HuH-7.5 (cell line): ENCODE measurements around the gene LHCGR.

Experiments
- DNase-seq: peaks from one replicate; pipeline ENCODE4 v3.0.0; 2011; ENCODE audit warnings: low spot score

LHCGR gene

GRCh38 chr2:48755473-48755872 lies at the start of gene LHCGR:
Gene LHCGR (minus strand): TSS chr2:48755724. CDS start chr2:48755671, 53 bp downstream.
- no peak for DNase-seq

DNA sequence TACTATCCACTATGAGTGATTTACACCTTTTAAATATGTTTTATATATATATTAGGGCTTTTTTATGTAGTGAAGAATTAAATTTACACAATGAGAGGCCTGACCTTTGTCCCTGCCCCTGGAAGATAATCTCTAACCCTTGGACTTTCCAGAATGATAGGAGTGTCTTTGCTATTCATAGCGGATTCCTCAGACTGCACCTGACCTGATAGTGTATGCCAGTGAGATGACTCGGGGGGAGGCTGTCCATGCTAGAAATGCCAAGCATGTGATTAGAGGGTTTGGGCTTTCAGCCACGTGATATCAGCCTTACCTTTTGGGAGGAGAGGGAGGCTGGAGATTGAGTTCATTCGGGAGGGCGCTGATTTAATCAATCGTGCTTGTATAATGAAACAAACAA lies 44.1 kb upstream of the LHCGR start:
- DNase-seq = no peak

DNA sequence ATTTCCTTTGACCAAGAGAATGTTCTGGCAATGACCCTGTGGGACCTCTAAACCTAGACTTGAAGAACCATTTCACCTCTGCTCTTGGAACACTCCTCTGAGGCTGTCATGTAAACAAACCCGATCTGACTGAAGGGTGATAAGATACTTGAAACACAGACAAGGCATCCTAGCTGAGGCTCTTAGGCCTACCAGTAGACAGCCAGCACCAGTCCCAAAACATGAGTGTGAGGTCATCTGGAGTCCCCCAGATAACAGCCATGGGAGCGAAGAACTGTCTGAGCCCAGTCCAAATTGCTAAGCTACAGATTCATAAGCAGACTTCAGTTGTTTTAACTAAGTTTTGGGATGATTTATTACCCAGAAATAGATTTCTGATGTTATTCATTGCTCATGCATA lies 39.5 kb upstream of the LHCGR start:
- DNase-seq = no peak

GRCh38 chr2:48793671-48794070 lies 38.1 kb upstream of the LHCGR start:
- DNase-seq = no peak

DNA sequence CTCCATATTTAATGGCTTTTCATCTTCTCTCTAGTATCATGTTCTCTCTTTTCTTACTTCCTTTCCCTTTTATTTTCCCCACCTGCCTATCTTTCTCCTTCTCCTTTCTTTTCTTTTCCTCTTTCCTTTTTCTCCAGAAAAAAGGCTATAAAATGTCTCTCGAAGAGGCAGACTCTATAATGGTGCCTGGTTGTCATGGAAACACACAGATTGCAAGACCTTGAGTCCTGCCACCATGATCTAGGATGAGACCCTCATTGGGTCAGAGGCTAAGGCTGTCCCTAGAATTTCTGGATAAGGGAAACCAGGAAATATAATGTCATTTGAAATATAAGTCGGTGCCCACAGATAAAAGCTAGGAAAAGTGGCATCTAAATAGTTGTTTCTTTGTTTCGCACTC lies 36.5 kb upstream of the LHCGR start:
- DNase-seq = no peak

- no peak for DNase-seq
These were observed 35.1 kb upstream of the LHCGR start for GRCh38 chr2:48790407-48791170.

- no peak for DNase-seq
These were observed 32.1 kb upstream of the LHCGR start for GRCh38 chr2:48787580-48787979.

DNA sequence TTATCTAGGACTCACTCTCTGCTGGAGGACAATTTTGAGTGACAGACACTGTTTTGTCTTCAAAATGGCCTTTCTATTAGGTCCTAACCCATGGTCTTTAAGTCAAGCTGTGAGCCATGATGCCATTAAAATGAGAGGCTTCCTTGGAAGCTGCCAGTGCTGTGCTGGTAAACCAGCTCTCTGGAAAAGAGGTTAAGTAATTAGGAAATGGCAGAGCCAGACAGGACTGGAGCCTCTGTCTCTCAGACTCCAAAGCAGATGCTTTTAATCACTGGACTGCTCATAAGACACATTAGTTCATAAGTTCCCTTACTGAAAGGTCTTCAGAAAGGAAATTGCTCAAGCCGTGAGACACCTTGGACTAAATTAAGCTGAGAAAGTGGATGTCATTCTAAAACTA lies 25.8 kb upstream of the LHCGR start:
- no peak for DNase-seq

- no peak for DNase-seq
These were observed 23.6 kb upstream of the LHCGR start for GRCh38 chr2:48779019-48779716.

DNA sequence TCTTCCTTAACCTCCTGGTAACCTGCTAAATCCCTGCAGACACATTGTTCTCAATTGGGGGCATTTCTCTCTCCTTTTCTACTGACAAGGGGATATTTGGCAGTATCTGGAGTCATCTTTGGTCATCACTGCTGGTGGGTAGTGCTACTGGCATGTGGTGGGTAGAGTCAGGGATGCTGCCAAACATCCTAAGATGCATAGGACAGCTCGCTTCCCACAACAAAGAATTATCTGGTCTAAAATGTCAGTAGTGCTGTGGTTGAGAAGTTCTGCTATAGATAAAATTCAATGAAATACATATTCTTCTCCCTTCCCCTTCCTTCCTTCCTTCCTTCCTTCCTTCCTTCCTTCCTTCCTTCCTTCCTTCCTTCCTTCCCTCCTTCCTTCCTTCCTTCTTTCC lies 18.7 kb upstream of the LHCGR start:
- no peak for DNase-seq

- DNase-seq = no peak
These were observed 15.9 kb upstream of the LHCGR start for GRCh38 chr2:48771241-48772014.

DNA sequence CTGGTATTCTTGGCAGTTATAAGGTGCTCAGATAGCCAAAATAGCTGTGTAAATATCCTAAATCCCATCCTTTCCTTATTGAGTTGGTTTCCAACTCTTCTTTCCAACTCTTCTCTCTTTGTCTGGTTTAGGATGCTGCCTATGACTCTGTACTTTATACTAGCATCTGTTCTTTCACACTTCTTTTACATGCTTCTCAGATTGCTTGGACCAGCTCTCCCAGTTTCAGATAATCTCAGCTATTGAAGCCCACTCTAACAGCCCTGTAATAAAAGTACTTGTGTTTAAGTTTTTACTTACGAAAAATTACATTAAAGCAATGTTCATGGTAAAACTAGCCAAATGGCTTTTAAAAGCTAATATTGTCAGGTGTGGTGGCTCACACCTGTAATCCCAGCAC lies 14.7 kb upstream of the LHCGR start:
- DNase-seq = no peak

DNA sequence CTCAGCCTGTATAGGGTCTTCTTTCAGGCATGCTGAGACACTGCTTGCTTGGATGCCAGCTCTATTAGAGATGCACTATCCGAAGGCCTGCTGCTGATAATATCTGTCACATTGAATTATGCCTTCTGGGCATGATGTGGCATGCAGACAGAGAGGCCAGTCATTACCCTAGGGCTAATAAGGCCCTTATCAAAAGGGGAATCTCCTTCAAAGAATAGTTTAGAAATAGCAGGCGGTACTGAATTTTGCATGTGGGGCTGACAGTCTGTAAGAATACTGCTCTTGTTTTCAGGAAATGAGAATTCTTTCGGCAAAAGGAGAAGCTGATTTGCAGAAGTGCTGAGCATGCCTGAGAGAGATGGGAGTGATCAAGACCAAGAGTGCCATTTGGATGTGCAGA lies 13.1 kb upstream of the LHCGR start:
- DNase-seq = no peak

GRCh38 chr2:48767330-48767729 lies 11.8 kb upstream of the LHCGR start:
- no peak for DNase-seq

DNA sequence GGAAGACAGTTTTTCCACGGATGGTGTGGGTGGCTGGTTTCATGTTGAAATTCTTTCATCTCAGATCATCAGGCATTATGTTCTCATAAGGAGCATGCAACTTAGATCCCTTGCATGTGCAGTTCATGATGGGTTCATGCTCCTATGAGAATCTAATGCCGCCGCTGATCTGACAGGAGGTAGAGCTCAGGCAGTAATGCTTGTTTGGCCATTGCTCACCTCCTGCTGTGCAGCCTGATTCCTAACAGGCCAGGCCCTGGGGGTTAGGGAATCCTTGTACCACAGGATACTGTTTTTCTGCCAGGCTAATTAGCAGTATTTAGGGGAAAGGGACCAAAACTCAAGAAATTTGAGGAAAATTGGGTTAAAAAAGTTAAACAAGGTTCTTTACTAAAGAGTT lies 5.3 kb upstream of the LHCGR start:
- DNase-seq = no peak

GRCh38 chr2:48759682-48760081 lies 4.2 kb upstream of the LHCGR start:
- no peak for DNase-seq

- no peak for DNase-seq
These were observed 765 bp upstream of the LHCGR start for GRCh38 chr2:48756289-48756688.

DNA sequence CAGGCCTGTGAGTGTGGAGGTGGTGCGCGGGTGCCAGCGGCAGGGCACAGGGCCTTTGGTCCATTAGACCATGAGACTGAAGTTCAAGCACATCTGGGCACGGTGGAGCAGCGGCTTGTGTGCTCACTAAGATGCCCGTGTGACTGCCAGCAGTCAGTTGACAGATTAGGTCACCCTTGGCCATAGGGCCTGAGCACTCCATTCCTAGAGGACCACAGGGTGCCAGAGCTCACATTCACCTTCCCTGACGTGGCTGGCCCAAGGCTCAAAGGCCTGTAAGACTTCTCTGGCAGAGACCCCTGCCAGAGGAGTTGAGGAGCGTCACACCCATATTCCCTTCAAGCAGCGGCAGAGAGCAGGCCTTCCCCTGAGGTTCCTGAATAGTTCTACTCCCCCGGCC lies 650 bp downstream of the LHCGR start:
- DNase-seq = no peak

- DNase-seq = no peak
These were observed 2.3 kb downstream of the LHCGR start for GRCh38 chr2:48753228-48753627.

GRCh38 chr2:48750128-48750739 lies 5.3 kb downstream of the LHCGR start:
- no peak for DNase-seq

DNA sequence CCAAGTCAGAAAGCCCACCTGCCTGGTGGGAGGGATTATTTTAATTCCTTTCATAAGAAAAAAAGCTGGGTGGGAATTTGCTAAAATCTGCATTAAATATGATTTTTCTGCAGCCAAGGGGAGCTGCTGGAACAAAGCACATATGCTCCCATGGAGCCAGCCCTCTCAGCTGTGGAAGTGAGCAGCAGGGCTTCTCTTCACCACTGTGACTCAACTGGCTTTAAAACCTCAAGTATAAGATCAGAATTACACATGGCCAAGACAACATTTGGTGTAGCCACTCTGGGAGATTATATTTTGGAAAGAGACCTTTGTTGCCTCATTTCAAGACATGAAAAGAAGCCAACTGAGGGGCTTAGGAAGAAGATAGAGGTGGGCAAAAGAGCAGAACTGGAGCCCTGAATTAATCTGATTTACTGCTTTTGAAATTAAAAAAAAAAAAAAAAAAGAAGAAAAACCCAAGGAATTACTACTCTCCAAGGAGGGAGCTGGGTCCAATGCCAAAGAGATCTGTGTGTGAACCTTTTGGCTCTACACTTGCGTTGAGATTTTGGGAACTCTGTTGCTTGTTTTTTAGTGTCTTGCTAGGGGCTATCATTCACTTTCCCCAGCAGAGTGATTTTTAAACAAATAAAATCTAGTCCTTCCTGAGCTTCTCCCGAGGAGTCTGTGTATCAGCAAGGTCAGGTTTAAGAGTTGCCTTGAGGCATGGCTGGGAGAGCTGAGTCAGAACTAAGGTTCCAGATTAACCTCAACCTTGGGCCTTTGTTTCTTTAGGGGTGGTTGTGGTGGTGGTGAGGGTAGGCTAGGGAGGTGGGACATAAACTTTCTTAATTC lies 6.0 kb downstream of the LHCGR start:
- DNase-seq = no peak

DNA sequence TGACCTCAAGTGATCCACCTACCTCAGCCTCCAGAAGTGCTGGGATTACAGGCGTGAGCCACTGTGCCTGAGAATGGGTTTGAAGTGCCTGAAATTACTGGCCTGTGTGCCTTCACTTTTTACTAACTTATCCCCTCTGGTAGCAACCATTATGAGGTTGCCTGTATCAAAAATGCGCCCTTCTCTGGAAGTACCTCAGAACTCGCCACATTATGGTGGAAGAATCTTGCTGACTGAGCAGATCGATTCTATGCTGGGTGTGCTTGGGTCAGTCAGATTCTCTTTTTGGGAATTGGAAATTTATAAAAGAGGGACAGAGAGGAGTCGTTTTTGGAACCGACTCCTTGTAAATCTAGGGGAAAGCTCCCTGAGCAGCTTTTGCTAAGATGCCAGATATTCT lies 8.2 kb downstream of the LHCGR start:
- DNase-seq = no peak
